Islet precursor cell (in vitro differentiated cells): ENCODE results near the gene P2RX2.

Source experiments
- DNase-seq: peaks from one replicate; pipeline ENCODE4 v3.0.0-alpha.2; 2018

The P2RX2 gene

GRCh38 chr12:132662901-132663755, 44.6 kb downstream of the P2RX2 start:
- DNase-seq: no peak

- DNase-seq: no peak
Measured at GRCh38 chr12:132664206-132665148, 45.9 kb downstream of the P2RX2 start.

- no peak for DNase-seq
Measured at GRCh38 chr12:132665149-132665491, 46.5 kb downstream of the P2RX2 start.

- no peak for DNase-seq
Measured at GRCh38 chr12:132665794-132666193, 47.2 kb downstream of the P2RX2 start.

GRCh38 chr12:132668191-132669088, 49.9 kb downstream of the P2RX2 start:
- DNase-seq: no peak

GRCh38 chr12:132669166-132669879, 50.7 kb downstream of the P2RX2 start:
- DNase-seq: no peak
